Neural cell (in vitro differentiated cells): ENCODE results near the gene TMEM17. TPM values are rescaled to one million over a fixed set of nuclear protein-coding genes. Genes with fewer than 3 reads are reported as not detected.

Experiments
- H2AFZ ChIP-seq: fragments of 200-600, 300-800 bp; sonication (generic), shearing (Covaris generic); 2 replicates; pipeline ENCODE4 v1.6.0; 2014; ENCODE audit warnings: low read depth, mild to moderate bottlenecking, antibody characterized with exemption, low read length, moderate library complexity
- H3F3A ChIP-seq: fragments of 200-600 bp; shearing (Covaris generic); 2 replicates; pipeline ENCODE4 v1.6.1; 2016; ENCODE audit warnings: mild to moderate bottlenecking, moderate library complexity, mixed read lengths, antibody characterized with exemption, low read length; ENCODE audit not compliant: insufficient read depth, poor library complexity, severe bottlenecking
- H3K27ac ChIP-seq: fragments of 200-600, 300-800 bp; sonication (generic), shearing (Covaris generic); 2 replicates; pipeline ENCODE4 v1.5.1; 2014; ENCODE audit warnings: mild to moderate bottlenecking, low read length, moderate library complexity
- H3K27me3 ChIP-seq: fragments of 300-800, 200-600 bp; sonication (generic), shearing (Covaris generic); 2 replicates; pipeline ENCODE4 v1.6.0; 2014; ENCODE audit warnings: mild to moderate bottlenecking, low read depth, low read length, moderate library complexity; ENCODE audit not compliant: insufficient read depth
- H3K36me3 ChIP-seq: fragments of 300-800, 200-600 bp; sonication (generic), shearing (Covaris generic); 2 replicates; pipeline ENCODE4 v1.5.1; 2014; ENCODE audit warnings: mild to moderate bottlenecking, antibody characterized with exemption, low read length, moderate library complexity; ENCODE audit not compliant: insufficient read depth
- H3K4me2 ChIP-seq: fragments of 300-800, 200-600 bp; sonication (generic), shearing (Covaris generic); 2 replicates; pipeline ENCODE4 v1.6.0; 2014; ENCODE audit warnings: mild to moderate bottlenecking, low read length
- H3K4me3 ChIP-seq: fragments of 300-800, 200-600 bp; sonication (generic), shearing (Covaris generic); 2 replicates; pipeline ENCODE4 v1.5.1; 2014; ENCODE audit warnings: mild to moderate bottlenecking, low read length, moderate library complexity
- H3K79me2 ChIP-seq: fragments of 200-600 bp; shearing (Covaris generic); replicated peaks from 2 replicates; pipeline ENCODE4 v1.6.0; 2014; ENCODE audit warnings: mild to moderate bottlenecking, low read length, moderate library complexity; ENCODE audit not compliant: insufficient read depth
- H3K9ac ChIP-seq: fragments of 300-800, 200-600 bp; sonication (generic), shearing (Covaris generic); 2 replicates; pipeline ENCODE4 v1.6.1; 2016; ENCODE audit warnings: mild to moderate bottlenecking, low read length, mixed read lengths
- H3K9me2 ChIP-seq: fragments of 200-600 bp; shearing (Covaris generic); 2 replicates; pipeline ENCODE4 v1.6.1; 2016; ENCODE audit warnings: mild to moderate bottlenecking, low read length, mixed read lengths; ENCODE audit not compliant: insufficient read depth
- H3K9me3 ChIP-seq: fragments of 200-600, 300-800 bp; sonication (generic), shearing (Covaris generic); 2 replicates; pipeline ENCODE4 v1.6.1; 2016; ENCODE audit warnings: mild to moderate bottlenecking, mixed run types, low read length, moderate library complexity, mixed read lengths
- H4K20me1 ChIP-seq: fragments of 200-600 bp; shearing (Covaris generic); 2 replicates; pipeline ENCODE4 v1.6.1; 2016; ENCODE audit warnings: mild to moderate bottlenecking, mixed run types; ENCODE audit not compliant: insufficient read depth
- CTCF ChIP-seq: fragments of 450-650 bp; IDR thresholded peaks from 2 replicates; pipeline ENCODE4 v1.5.1; 2014; ENCODE audit warnings: antibody characterized with exemption, mild to moderate bottlenecking, moderate library complexity; ENCODE audit not compliant: poor library complexity, severe bottlenecking
- EP300 ChIP-seq: fragments of 450-650 bp; conservative IDR thresholded peaks from 2 replicates; pipeline ENCODE4 v1.6.1; 2014; ENCODE audit warnings: antibody characterized with exemption, mild to moderate bottlenecking, moderate library complexity; ENCODE audit not compliant: poor library complexity, severe bottlenecking
- EZH2 ChIP-seq: fragments of 200-600, 300-800 bp; shearing (Covaris generic), sonication (generic); IDR thresholded peaks from 2 replicates; pipeline ENCODE4 v1.6.1; 2014; ENCODE audit warnings: antibody characterized with exemption, low read length, borderline replicate concordance, mild to moderate bottlenecking; ENCODE audit not compliant: insufficient read depth, poor library complexity, severe bottlenecking
- MXI1 ChIP-seq: fragments of 450-650 bp; conservative IDR thresholded peaks from 2 replicates; pipeline ENCODE4 v1.6.1; 2014; ENCODE audit warnings: antibody characterized with exemption, mild to moderate bottlenecking; ENCODE audit not compliant: poor library complexity, severe bottlenecking
- POLR2AphosphoS5 ChIP-seq: IDR thresholded peaks from 2 replicates; pipeline ENCODE4 v1.6.1; 2012
- RAD21 ChIP-seq: fragments of 450-650 bp; conservative IDR thresholded peaks from 2 replicates; pipeline ENCODE4 v1.6.1; 2014; ENCODE audit warnings: antibody characterized with exemption, mild to moderate bottlenecking, moderate library complexity
- REST ChIP-seq: IDR thresholded peaks from 2 replicates; pipeline ENCODE4 v1.6.1; 2012; ENCODE audit warnings: borderline replicate concordance
- SMC3 ChIP-seq: fragments of 450-650 bp; conservative IDR thresholded peaks from 2 replicates; pipeline ENCODE4 v1.6.1; 2014; ENCODE audit warnings: antibody characterized with exemption, mild to moderate bottlenecking, moderate library complexity; ENCODE audit not compliant: poor library complexity
- TAF1 ChIP-seq: IDR thresholded peaks from 2 replicates; pipeline ENCODE4 v1.6.1; 2012; ENCODE audit warnings: low read depth
- polyA plus RNA-seq: library from polyadenylated mRNA; depleted of rRNA; stranded (reverse); fragments of >200 nt; gene quantifications from 2 replicates; pipeline ENCODE4 v1.2.3, GENCODE V29; 2014

The TMEM17 gene
- polyA plus RNA-seq, 1 donor from 2014 or later: 8.6 TPM

- H2AFZ ChIP-seq: no peak overlapping the region
- no peaks in the 10 kb centered on the region for H3K36me3 ChIP-seq
- no peak overlapping the region for H3K9ac ChIP-seq
- H3K4me2 ChIP-seq: no peak overlapping the region
- H3K4me3 ChIP-seq: no peak overlapping the region
- no peaks in the 10 kb centered on the region for H3K79me2 ChIP-seq
- no peak overlapping the region for H3K27ac ChIP-seq
- no peak for TF ChIP-seq MXI1
- TF ChIP-seq TAF1: no peak
- TF ChIP-seq EZH2: no peak
- no peak for TF ChIP-seq EP300
- no peak for TF ChIP-seq CTCF
- no peak for TF ChIP-seq RAD21
- TF ChIP-seq REST: no peak
- TF ChIP-seq POLR2AphosphoS5: no peak
- TF ChIP-seq SMC3: no peak
- no peaks in the 10 kb centered on the region for H3K9me2 ChIP-seq
- no peaks in the 10 kb centered on the region for H3F3A ChIP-seq
- H3K27me3 ChIP-seq: no peaks in the 10 kb centered on the region
- no peaks in the 10 kb centered on the region for H3K9me3 ChIP-seq
- no peaks in the 10 kb centered on the region for H4K20me1 ChIP-seq
Observed at GRCh38 chr2:62482558-62483352, 23.2 kb downstream of the TMEM17 start.

GRCh38 chr2:62479917-62480316, 26.1 kb downstream of the TMEM17 start:
- Histone ChIP-seq H3K9ac (no peak overlapping the region), H3K36me3 (no peaks in the 10 kb centered on the region), H3K27me3 (no peaks in the 10 kb centered on the region), H3F3A (no peaks in the 10 kb centered on the region), H3K4me2 (no peak overlapping the region), H3K9me3 (no peaks in the 10 kb centered on the region), H3K9me2 (no peaks in the 10 kb centered on the region), H4K20me1 (no peaks in the 10 kb centered on the region), H3K27ac (no peak overlapping the region), H3K79me2 (no peaks in the 10 kb centered on the region), H2AFZ (no peak overlapping the region), H3K4me3 (no peak overlapping the region)
- no peak for TF ChIP-seq TAF1
